ENCODE measurements around the gene TMEM273. TPM values are rescaled to one million over a fixed set of nuclear protein-coding genes. Genes with fewer than 3 reads are reported as not detected.

TMEM273 gene
- total RNA-seq, 2 donors from 2014 or later, result 4.3 to 9.3 TPM

DNA sequence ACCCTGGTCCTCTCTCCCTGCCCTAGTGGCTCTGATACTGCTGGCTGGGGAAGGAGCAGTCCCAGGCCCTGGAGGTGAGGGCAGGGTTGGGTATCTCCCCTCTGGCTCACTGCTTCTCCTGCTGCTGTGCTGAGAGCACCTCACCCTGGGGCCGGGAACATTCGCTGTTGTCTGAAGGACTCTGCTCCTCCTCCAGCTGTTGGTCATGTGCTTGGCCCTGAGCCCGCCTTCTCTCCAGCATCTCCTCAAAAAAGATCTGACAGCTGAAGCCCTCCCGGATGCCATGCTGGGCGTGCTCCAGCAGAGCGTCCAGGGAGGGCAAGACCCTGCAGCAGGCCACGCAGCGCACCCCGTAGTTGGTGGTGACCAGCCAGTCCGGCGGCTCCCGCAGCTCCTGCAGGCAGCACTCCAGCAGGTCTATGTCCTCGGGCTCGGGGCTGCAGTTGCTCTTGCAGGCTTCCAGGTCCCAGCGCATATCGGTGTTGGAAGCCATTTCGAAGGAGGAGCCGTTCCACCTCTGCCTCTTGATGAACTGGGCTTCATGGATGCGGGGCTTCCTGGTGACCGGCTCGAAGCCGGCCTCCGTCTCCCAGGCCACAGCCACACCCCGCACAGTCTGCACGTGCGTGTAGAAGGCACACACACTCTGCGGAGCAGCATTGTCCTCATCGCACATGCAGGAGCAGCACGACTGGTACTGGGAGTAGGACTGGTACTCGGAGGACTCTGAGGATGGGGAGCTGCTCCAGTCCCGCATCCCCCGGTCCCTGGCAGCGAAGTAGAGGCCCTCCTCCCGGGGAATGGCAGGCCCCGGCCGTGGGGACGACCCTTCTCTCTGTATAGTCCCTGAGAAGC lies 56.5 kb downstream of the TMEM273 start:
- ATAC-seq (no peak), DNase-seq (no peak)
- H3K4me1 ChIP-seq, result no peaks in the 10 kb centered on the region
- 62 to 71% methylated on average over 8 to 37 of the region's 37 CpGs for WGBS, 2 donors
- no peak overlapping the region for H3K27ac ChIP-seq
- intact Hi-C loops (cut with DNase I), result no loop called here
- no peaks in the 10 kb centered on the region for H3K27me3 ChIP-seq
- TF ChIP-seq POLR2A (IDR thresholded peaks at IDR 0.05) (no peak), CTCF (IDR thresholded peaks at IDR 0.05) (no peak)
- no peaks in the 10 kb centered on the region for H3K9me3 ChIP-seq
- H3K4me3 ChIP-seq, result no peak overlapping the region
- no peaks in the 10 kb centered on the region for H3K36me3 ChIP-seq (replicated peaks in 1 of 2; ENCODE audit: insufficient read depth in 1 of 2, low read depth in 2 of 2)

DNA sequence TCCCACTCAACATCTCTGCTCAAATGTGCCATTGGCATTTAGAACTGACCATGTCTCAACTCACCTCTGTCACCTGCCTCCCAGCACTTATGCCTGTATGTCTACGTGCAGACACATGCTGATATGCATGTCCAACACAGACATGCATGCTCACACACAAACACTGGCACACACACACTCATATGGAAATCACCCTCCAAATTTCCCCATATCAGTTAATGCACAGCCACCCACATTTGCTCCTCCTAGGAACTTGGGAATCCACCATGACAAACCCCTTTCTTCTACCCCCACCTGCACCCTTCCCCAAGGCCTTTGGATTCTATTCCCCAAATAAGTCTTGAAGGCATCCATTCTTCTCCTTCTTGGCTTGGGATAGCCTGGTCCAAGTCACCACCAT lies 58.8 kb downstream of the TMEM273 start:
- TF ChIP-seq POLR2A (IDR thresholded peaks at IDR 0.05) (no peak), CTCF (IDR thresholded peaks at IDR 0.05) (no peak)

DNA sequence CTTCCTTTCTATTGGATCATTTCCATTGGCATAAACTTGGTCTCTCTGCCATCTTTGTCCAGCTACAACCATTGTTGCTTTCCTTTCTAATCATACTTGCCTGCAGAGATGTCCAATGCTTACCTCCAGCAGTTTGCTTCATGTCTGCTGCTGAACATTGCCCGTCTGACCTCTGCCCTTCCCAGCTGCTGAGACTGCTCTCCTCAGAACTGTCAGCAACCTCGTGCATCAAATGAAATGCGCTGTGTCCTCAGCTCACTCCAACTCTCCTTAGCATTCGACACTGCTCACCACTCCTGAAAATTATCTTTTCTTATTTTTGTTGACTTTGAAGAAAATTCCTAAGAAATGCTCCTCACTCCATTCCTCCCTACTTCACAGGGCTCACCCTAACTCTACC lies 59.3 kb downstream of the TMEM273 start:
- Histone ChIP-seq H3K27me3 (no peaks in the 10 kb centered on the region), H3K9me3 (no peaks in the 10 kb centered on the region), H3K36me3 (replicated peaks in 1 of 2; ENCODE audit: insufficient read depth in 1 of 2, low read depth in 2 of 2) (no peaks in the 10 kb centered on the region), H3K4me3 (no peak overlapping the region), H3K27ac (no peak overlapping the region), H3K4me1 (no peaks in the 10 kb centered on the region)
- ATAC-seq (no peak), DNase-seq (no peak)
- WGBS, 2 donors, result 55 to 66% methylated on average over 4 of the region's 4 CpGs
- intact Hi-C loops (cut with DNase I), result no loop called here
- TF ChIP-seq CTCF (IDR thresholded peaks at IDR 0.05), result no peak
- TF ChIP-seq POLR2A (IDR thresholded peaks at IDR 0.05), result no peak

More for the DNA sequence above, 58.8 kb downstream of the TMEM273 start:
- ATAC-seq, result no peak
- 57 to 76% methylated on average over 1 of the region's 1 CpG for WGBS, 2 donors
- H3K27me3 ChIP-seq, result no peaks in the 10 kb centered on the region
- no peak for DNase-seq
- H3K4me3 ChIP-seq, result no peak overlapping the region
- H3K27ac ChIP-seq, result no peak overlapping the region
- H3K9me3 ChIP-seq, result no peaks in the 10 kb centered on the region
- no peaks in the 10 kb centered on the region for H3K36me3 ChIP-seq (replicated peaks in 1 of 2; ENCODE audit: insufficient read depth in 1 of 2, low read depth in 2 of 2)
- intact Hi-C loops (cut with DNase I), result no loop called here
- H3K4me1 ChIP-seq, result no peaks in the 10 kb centered on the region

DNA sequence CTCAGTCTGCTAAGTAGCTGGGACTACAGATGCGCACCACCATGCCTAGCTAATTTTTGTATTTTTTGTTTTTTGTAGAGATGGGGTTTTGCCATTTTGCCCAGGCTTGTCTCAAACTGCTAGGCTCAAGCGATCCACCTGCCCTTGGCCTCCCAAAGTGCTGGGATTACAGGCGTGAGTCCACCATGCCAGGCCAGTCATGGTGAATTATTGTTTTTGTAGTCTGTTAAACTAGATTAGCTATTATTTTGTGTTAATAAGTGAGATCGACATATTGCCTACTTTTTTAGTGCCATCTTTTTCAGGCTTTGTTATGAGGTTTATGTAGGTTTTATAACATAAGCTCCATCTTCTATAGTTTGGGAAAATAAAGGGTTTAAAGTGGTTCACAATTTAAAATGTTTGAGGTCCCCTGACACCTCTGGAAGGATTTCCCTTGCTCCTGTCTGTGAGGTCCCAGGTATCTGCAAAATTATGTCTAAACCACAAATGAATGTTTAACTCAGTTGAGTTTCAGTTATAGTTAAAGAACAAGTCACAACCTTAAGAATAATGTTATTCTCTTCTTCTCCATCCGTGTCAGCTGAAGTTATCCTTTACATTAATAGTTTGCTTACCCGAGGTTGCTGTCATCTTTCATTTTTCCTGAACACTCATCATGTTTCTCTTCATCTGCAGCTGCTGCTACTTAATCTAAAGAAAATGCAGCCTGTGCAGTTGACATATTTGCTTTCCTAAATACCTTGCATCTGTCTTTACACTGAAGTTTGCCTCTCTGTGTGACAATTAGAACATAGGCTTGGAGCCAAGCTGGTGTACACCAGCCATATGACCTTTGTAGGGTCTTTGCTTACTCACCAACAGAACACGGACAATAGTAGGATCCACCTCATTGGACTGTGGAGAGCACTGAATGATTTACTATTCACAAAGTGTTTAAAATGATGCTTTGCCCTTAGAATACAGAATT lies 63.9 kb downstream of the TMEM273 start:
- intact Hi-C loops (cut with DNase I), result no loop called here
- H3K27ac ChIP-seq, result no peak overlapping the region
- no peaks in the 10 kb centered on the region for H3K9me3 ChIP-seq
- ATAC-seq (no peak), DNase-seq (no peak)
- WGBS, 2 donors, result 62 to 74% methylated on average over 7 of the region's 7 CpGs
- H3K4me3 ChIP-seq, result no peak overlapping the region
- TF ChIP-seq CTCF (IDR thresholded peaks at IDR 0.05) (no peak), POLR2A (IDR thresholded peaks at IDR 0.05) (no peak)
- H3K27me3 ChIP-seq, result no peaks in the 10 kb centered on the region
- H3K36me3 ChIP-seq (replicated peaks in 1 of 2; ENCODE audit: insufficient read depth in 1 of 2, low read depth in 2 of 2), result no peaks in the 10 kb centered on the region
- no peaks in the 10 kb centered on the region for H3K4me1 ChIP-seq
